Measurements from ENCODE around the gene ZNF81.

DNA sequence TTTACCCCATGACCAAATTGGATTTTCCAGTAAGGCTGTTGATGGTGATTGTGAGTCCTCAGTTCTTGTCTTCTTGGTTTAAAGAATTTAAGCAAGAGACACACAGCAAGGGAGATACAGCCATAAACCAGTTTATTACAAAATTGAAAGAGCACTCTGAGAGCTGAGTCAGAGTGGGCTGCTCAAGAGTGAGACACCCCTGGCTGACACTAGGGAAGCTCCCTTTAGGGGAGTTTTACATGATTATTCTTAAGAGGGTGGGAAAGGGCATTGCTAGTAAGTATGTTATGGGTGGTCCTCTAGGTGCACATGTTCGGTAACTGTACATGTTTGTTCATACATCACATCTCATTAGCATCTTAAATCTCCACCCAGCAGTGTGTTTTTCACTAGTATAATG is 18.8 kb upstream of the ZNF81 start:
- no peak for TF ChIP-seq POLR2A (IDR thresholded peaks at IDR 0.05; ENCODE audit: low read length)
- no peak for TF ChIP-seq GATA1 (IDR thresholded peaks at IDR 0.05; ENCODE audit: low read depth, low read length)
